OCI-LY1 (cell line): Measurements from ENCODE around the gene LMLN.

Experiments
- H2AFZ ChIP-seq: fragments of 200-600 bp; sonication (generic), shearing (Covaris generic); 2 replicates; pipeline ENCODE4 v1.6.0; 2014; ENCODE audit warnings: antibody characterized with exemption, mild to moderate bottlenecking, low read length
- H3F3A ChIP-seq: fragments of 200-600 bp; sonication (generic), shearing (Covaris generic); 2 replicates; pipeline ENCODE4 v1.6.0; 2014; ENCODE audit warnings: mild to moderate bottlenecking, antibody characterized with exemption, low read length, moderate library complexity; ENCODE audit not compliant: insufficient read depth
- H3K27ac ChIP-seq: fragments of 200-600 bp; sonication (generic); 2 replicates; pipeline ENCODE4 v1.5.1; 2014; ENCODE audit warnings: low read length, mixed run types, mild to moderate bottlenecking, low read depth; ENCODE audit not compliant: poor library complexity, severe bottlenecking
- H3K27me3 ChIP-seq: fragments of 200-600 bp; sonication (generic); 2 replicates; pipeline ENCODE4 v1.6.0; 2014; ENCODE audit warnings: antibody characterized with exemption, mild to moderate bottlenecking, low read length, moderate library complexity; ENCODE audit not compliant: insufficient read depth
- H3K36me3 ChIP-seq: fragments of 200-600 bp; sonication (generic); 2 replicates; pipeline ENCODE4 v1.6.1; 2014; ENCODE audit warnings: mild to moderate bottlenecking, antibody characterized with exemption, low read length, moderate library complexity, mixed read lengths; ENCODE audit not compliant: insufficient read depth
- H3K4me1 ChIP-seq: fragments of 200-600 bp; sonication (generic); 2 replicates; pipeline ENCODE4 v1.5.1; 2014; ENCODE audit warnings: mild to moderate bottlenecking, low read length, moderate library complexity; ENCODE audit not compliant: insufficient read depth, severe bottlenecking
- H3K4me2 ChIP-seq: fragments of 200-600 bp; sonication (generic), shearing (Covaris generic); 2 replicates; pipeline ENCODE4 v1.6.1; 2014; ENCODE audit warnings: low read length
- H3K4me3 ChIP-seq: fragments of 200-600 bp; sonication (generic); 2 replicates; pipeline ENCODE4 v1.5.1; 2014; ENCODE audit warnings: low read length, low read depth, mild to moderate bottlenecking, mixed read lengths; ENCODE audit not compliant: poor library complexity, severe bottlenecking
- H3K79me2 ChIP-seq: fragments of 200-600 bp; shearing (Covaris generic); 2 replicates; pipeline ENCODE4 v1.6.1; 2016; ENCODE audit warnings: mixed run types, low read length, mixed read lengths; ENCODE audit not compliant: insufficient read depth
- H3K9ac ChIP-seq: fragments of 200-600 bp; sonication (generic), shearing (Covaris generic); 2 replicates; pipeline ENCODE4 v1.6.1; 2014; ENCODE audit warnings: mild to moderate bottlenecking, low read length, mixed read lengths
- H3K9me2 ChIP-seq: fragments of 200-600 bp; sonication (generic), shearing (Covaris generic); 2 replicates; pipeline ENCODE4 v1.6.1; 2014; ENCODE audit warnings: low read depth, mild to moderate bottlenecking, low read length, mixed read lengths
- H3K9me3 ChIP-seq: fragments of 200-600 bp; shearing (Covaris generic); 2 replicates; pipeline ENCODE4 v1.6.1; 2014; ENCODE audit warnings: low read length, mixed read lengths
- H4K20me1 ChIP-seq: fragments of 200-600 bp; sonication (generic), shearing (Covaris generic); 2 replicates; pipeline ENCODE4 v1.6.0; 2016; ENCODE audit warnings: mild to moderate bottlenecking, low read length; ENCODE audit not compliant: insufficient read depth
- EZH2 ChIP-seq: fragments of 200-600 bp; sonication (generic), shearing (Covaris generic); IDR thresholded peaks from 2 replicates; pipeline ENCODE4 v1.8.0; 2017; ENCODE audit warnings: borderline replicate concordance, mixed run types, mild to moderate bottlenecking, antibody characterized with exemption, low read length, moderate library complexity, mixed read lengths
- TF ChIP-seq, protein P1 (sequence below): fragments of 200-600 bp; sonication (generic), shearing (Covaris generic); IDR thresholded peaks from 2 replicates; pipeline ENCODE4 v1.5.1; 2017; ENCODE audit warnings: mild to moderate bottlenecking, antibody characterized with exemption, low read length, moderate library complexity, mixed read lengths

LMLN gene

DNA sequence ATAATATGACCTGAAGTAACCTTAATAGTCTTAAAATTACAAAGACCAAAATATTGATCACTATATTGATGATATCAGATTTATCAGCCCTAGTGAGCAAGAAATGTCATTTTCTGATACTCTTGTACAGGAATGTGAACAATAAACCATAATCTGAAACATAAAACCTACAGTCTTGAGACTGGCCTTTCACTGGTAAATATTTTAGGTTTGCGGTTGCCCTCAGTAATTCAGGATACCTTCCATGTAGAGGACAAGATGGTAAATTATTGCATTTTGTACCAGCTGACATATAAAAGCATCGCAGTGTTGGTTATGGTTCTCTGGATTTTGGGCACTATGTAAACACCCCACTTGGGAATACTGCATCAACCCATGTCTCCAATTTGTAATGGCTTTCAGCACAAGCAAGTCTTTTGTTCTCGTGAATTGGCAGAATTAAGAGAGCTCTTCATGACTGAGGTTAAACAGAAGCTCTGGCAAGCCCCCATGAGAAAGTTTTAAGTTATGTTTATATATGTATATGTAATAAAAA is 128.5 kb downstream of the LMLN start:
- Histone ChIP-seq H3K9me3 (no peaks in the 10 kb centered on the region), H3F3A (no peaks in the 10 kb centered on the region), H4K20me1 (no peaks in the 10 kb centered on the region), H3K27ac (no peak overlapping the region), H3K79me2 (no peaks in the 10 kb centered on the region), H2AFZ (no peak overlapping the region), H3K4me3 (no peak overlapping the region), H3K27me3 (no peaks in the 10 kb centered on the region), H3K9ac (no peak overlapping the region), H3K36me3 (no peaks in the 10 kb centered on the region), H3K9me2 (no peaks in the 10 kb centered on the region), H3K4me2 (no peak overlapping the region), H3K4me1 (no peaks in the 10 kb centered on the region)
- TF ChIP-seq, protein P1, sequence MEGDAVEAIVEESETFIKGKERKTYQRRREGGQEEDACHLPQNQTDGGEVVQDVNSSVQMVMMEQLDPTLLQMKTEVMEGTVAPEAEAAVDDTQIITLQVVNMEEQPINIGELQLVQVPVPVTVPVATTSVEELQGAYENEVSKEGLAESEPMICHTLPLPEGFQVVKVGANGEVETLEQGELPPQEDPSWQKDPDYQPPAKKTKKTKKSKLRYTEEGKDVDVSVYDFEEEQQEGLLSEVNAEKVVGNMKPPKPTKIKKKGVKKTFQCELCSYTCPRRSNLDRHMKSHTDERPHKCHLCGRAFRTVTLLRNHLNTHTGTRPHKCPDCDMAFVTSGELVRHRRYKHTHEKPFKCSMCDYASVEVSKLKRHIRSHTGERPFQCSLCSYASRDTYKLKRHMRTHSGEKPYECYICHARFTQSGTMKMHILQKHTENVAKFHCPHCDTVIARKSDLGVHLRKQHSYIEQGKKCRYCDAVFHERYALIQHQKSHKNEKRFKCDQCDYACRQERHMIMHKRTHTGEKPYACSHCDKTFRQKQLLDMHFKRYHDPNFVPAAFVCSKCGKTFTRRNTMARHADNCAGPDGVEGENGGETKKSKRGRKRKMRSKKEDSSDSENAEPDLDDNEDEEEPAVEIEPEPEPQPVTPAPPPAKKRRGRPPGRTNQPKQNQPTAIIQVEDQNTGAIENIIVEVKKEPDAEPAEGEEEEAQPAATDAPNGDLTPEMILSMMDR = no peak
- no peak for TF ChIP-seq EZH2

DNA sequence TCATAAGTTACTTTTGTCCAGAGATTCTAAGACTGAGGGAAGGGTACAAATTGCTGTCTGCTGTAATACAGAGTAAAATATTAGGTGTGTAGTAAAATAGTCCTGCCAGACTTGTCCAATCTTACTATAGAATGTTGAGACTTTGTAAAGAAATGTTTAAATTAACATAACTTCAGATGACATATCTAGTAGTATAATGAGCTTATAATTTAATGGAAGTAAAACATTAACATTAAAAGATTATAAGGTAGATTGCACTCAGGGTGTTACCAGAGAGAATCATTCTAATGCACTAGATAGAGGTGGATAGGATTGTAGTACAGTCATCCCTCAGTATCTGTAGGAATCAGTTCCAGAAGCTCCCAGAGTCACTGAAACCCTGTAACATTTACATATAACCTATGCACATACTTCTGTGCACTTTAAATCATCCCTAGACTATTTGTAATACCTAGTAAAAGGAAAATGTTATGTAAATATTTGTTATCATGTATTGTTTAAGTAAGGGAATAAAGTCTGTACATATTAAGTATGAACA is 130.8 kb downstream of the LMLN start:
- H4K20me1 ChIP-seq = no peaks in the 10 kb centered on the region
- H3K9me2 ChIP-seq = no peaks in the 10 kb centered on the region
- H3K79me2 ChIP-seq = no peaks in the 10 kb centered on the region
- no peaks in the 10 kb centered on the region for H3K36me3 ChIP-seq
- H3K4me3 ChIP-seq = no peak overlapping the region
- no peak for TF ChIP-seq EZH2
- TF ChIP-seq, protein P1 = no peak
- H3K4me2 ChIP-seq = no peak overlapping the region
- no peaks in the 10 kb centered on the region for H3K27me3 ChIP-seq
- H3F3A ChIP-seq = no peaks in the 10 kb centered on the region
- no peak overlapping the region for H3K27ac ChIP-seq
- no peak overlapping the region for H3K9ac ChIP-seq
- H2AFZ ChIP-seq = no peak overlapping the region
- no peaks in the 10 kb centered on the region for H3K9me3 ChIP-seq
- H3K4me1 ChIP-seq = no peaks in the 10 kb centered on the region

DNA sequence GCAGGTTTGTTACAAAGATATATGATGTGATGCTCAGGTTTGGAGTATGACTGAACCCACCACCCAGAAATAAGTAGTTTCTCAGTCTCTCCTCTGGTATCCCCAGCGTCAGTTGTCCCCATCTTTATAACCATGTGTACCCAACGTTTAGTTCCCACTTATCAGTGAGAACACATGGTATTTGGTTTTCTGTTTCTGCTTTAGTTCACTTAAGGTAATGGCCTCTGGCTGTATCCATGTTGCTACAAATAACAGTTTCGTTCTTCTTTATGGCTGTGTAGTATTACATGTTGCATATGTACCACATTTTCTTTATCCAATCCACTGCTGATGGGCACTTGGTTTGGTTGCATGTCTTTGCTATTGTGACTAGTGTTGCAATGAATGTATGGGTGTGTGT is 132.3 kb downstream of the LMLN start:
- Histone ChIP-seq H3K27me3 (0 out of 2 replicates have a peak, but pooled peaks cover 4% of the 10 kb centered on the region), H3K4me1 (no peaks in the 10 kb centered on the region)

More for the DNA sequence above, 132.3 kb downstream of the LMLN start:
- H3K9ac ChIP-seq = no peak overlapping the region
- no peak overlapping the region for H2AFZ ChIP-seq
- no peak overlapping the region for H3K4me2 ChIP-seq
- H3K79me2 ChIP-seq = no peaks in the 10 kb centered on the region
- TF ChIP-seq, protein P1 = no peak
- no peak for TF ChIP-seq EZH2
- no peaks in the 10 kb centered on the region for H3K9me3 ChIP-seq
- no peaks in the 10 kb centered on the region for H3K9me2 ChIP-seq
- H3K4me3 ChIP-seq = no peak overlapping the region
- H3F3A ChIP-seq = no peaks in the 10 kb centered on the region
- H3K27ac ChIP-seq = no peak overlapping the region
- no peaks in the 10 kb centered on the region for H3K36me3 ChIP-seq
- no peaks in the 10 kb centered on the region for H4K20me1 ChIP-seq
